PFSK-1 (cell line): ENCODE data around the gene ARHGAP35.

ENCODE experiments used
- FOXP2 ChIP-seq: optimal IDR thresholded peaks from 2 replicates; pipeline ENCODE3; 2011; ENCODE audit warnings: borderline replicate concordance, control low read depth, inconsistent platforms; ENCODE audit not compliant: insufficient read depth; ENCODE audit errors: extremely low read length, extremely low read depth
- POLR2AphosphoS5 ChIP-seq: IDR thresholded peaks from 2 replicates; pipeline ENCODE4 v1.6.1; 2012; ENCODE audit warnings: low read depth, mild to moderate bottlenecking, control low read depth, low read length, moderate library complexity
- REST ChIP-seq, 2 experiments: IDR thresholded peaks; 2 replicates each; pipeline versions ENCODE4 v1.6.1 to v1.8.0; 2011 to 2012; ENCODE audit warnings: low read depth in 2 of 2, low read length in 2 of 2, control low read depth in 1 of 2, inconsistent platforms in 1 of 2, mild to moderate bottlenecking in 1 of 2, moderate library complexity in 1 of 2; ENCODE audit not compliant: insufficient read depth in 1 of 2
- SIN3A ChIP-seq: IDR thresholded peaks from 2 replicates; pipeline ENCODE4 v1.6.1; 2012; ENCODE audit warnings: mild to moderate bottlenecking, low read length, moderate library complexity, borderline replicate concordance; ENCODE audit not compliant: insufficient read depth
- TAF1 ChIP-seq: IDR thresholded peaks from 2 replicates; pipeline ENCODE4 v1.6.1; 2012; ENCODE audit warnings: low read length, control low read depth, borderline replicate concordance; ENCODE audit not compliant: insufficient read depth

ARHGAP35 gene

GRCh38 chr19:46852830-46853229 lies 8.0 kb upstream of the ARHGAP35 start:
- TF ChIP-seq SIN3A: no peak
- TF ChIP-seq POLR2AphosphoS5: no peak
- no peak for TF ChIP-seq REST (IDR thresholded peaks at IDR 0.05; ENCODE audit: insufficient read depth in 1 of 2, low read depth in 2 of 2, low read length in 2 of 2)
- no peak for TF ChIP-seq TAF1
- no peak for TF ChIP-seq FOXP2

- TF ChIP-seq SIN3A: no peak
- no peak for TF ChIP-seq POLR2AphosphoS5
- no peak for TF ChIP-seq TAF1
- TF ChIP-seq FOXP2: peak; percentile 99
- no peak for TF ChIP-seq REST (IDR thresholded peaks at IDR 0.05; ENCODE audit: insufficient read depth in 1 of 2, low read depth in 2 of 2, low read length in 2 of 2)
Observed at GRCh38 chr19:46856062-46857022, 4.5 kb upstream of the ARHGAP35 start.

- TF ChIP-seq TAF1 (no peak; the same call in 1 of the 2 replicates), REST (IDR thresholded peaks at IDR 0.05; ENCODE audit: insufficient read depth in 1 of 2, low read depth in 2 of 2, low read length in 2 of 2) (0 out of 4 replicates have a peak, but pooled peaks of 1 of the 2 experiments have one; percentile 15), POLR2AphosphoS5 (no peak; the same call in 1 of the 2 replicates), FOXP2 (no peak), SIN3A (peak; percentile 78; the same call in 1 of the 2 replicates)
Observed at GRCh38 chr19:46859637-46860124, 1.1 kb upstream of the ARHGAP35 start.

- TF ChIP-seq POLR2AphosphoS5: peak; percentile 63
- no peak for TF ChIP-seq REST (IDR thresholded peaks at IDR 0.05; ENCODE audit: insufficient read depth in 1 of 2, low read depth in 2 of 2, low read length in 2 of 2)
- TF ChIP-seq FOXP2: peak; percentile 62
Observed at GRCh38 chr19:46860125-46860845, 512 bp upstream of the ARHGAP35 start.
